ENCODE data around the gene SLC45A2.
"Not testable (repeated sequence)": the region's sequence is repeated elsewhere in the genome, so short reads cannot be mapped to it uniquely, and the experiment has no call there.

SLC45A2 gene

GRCh38 chr5:33929925-33930690 is 54.4 kb downstream of the SLC45A2 start:
- DNase-seq: no peak

GRCh38 chr5:33928283-33928682 is 56.2 kb downstream of the SLC45A2 start:
- DNase-seq: no peak

- DNase-seq: no peak
These were observed 56.8 kb downstream of the SLC45A2 start for GRCh38 chr5:33927685-33928084.

- DNase-seq: no peak
These were observed 59.2 kb downstream of the SLC45A2 start for GRCh38 chr5:33925278-33925677.

DNA sequence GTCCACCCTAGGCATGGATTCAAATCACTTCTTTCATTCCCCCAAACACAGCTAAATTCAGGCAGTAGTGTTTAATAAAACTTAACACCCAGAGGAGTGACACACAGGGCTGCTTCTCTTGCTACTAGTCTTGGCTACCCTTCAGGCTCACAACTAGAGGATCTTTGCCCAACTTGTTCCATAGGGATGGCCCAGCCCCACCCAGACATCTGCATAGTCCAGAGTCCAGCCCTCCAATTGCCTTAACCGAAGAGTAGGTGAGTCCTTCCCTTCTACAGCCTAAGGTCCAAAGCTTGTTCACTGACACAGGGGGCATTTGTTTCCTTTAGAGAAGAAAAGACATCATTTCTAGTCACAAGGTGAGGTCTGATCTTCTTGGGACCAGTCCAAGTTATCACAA is 63.5 kb downstream of the SLC45A2 start:
- no peak for DNase-seq

GRCh38 chr5:33914844-33915243 is 69.6 kb downstream of the SLC45A2 start:
- not testable (repeated sequence) for DNase-seq

DNA sequence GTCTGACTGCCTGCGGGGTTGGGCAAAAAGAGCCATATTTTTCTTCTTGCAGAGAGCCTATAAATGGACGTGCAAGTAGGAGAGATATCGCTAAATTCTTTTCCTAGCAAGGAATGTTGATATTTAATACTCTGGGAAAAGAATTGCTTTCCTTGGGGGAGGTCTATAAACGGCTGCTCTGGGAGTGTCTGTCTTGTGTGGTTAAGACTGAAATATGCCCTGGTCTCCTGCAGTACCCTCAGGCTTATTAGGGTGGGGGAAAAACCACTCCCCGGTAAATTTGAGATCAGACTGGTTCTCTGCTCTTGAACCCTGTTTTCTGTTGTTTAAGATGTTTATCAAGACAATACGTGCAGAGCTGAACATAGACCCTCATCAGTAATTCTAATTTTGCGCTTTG is 78.2 kb downstream of the SLC45A2 start:
- DNase-seq: not testable (repeated sequence)

- DNase-seq: no peak
These were observed 79.1 kb downstream of the SLC45A2 start for GRCh38 chr5:33905381-33905780.

DNA sequence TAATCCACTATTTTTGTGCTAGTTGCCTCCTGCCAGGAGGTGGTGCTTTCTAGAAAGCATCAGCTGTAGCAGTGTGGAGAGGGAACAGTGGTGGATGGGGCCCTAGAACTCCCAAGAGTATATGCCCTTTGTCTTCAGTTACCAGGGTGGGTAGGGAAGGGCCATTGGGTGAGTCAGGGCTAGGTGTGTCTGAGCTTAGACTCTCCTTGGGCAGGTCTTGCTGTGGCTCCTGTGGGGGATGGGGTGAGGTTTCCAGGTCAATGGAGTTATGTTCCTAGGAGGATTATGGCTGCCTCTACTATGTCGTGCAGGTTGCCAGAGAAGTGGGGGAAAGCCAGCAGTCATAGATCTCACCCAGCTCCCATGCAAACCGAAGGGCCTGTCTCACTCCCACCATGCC is 81.4 kb downstream of the SLC45A2 start:
- DNase-seq: no peak

- no peak for DNase-seq
These were observed 83.3 kb downstream of the SLC45A2 start for GRCh38 chr5:33901156-33901555.

Data from anterior cingulate cortex (tissue), 58 donors.